Endothelial cell of umbilical vein (primary cell): Measurements from ENCODE around the gene FAM131C.

Experiments
- EZH2 ChIP-seq: IDR thresholded peaks from 2 replicates; pipeline ENCODE4 v1.6.1; 2012; ENCODE audit warnings: borderline replicate concordance, low read depth, mild to moderate bottlenecking, moderate library complexity, low read length, inconsistent platforms; ENCODE audit not compliant: severe bottlenecking
- GATA2 ChIP-seq: IDR thresholded peaks from 2 replicates; pipeline ENCODE4 v1.7.0; 2011; ENCODE audit warnings: low read depth, mild to moderate bottlenecking, moderate library complexity, mixed read lengths, low read length; ENCODE audit not compliant: insufficient read length, insufficient read depth
- JUN ChIP-seq: IDR thresholded peaks from 2 replicates; pipeline ENCODE4 v1.6.1; 2011; ENCODE audit warnings: borderline replicate concordance, low read depth; ENCODE audit not compliant: insufficient read length, insufficient read depth
- MYC ChIP-seq: IDR thresholded peaks from one replicate; pipeline ENCODE4 v1.6.1; 2011; ENCODE audit warnings: mild to moderate bottlenecking, low read depth, low read length
- POLR2A ChIP-seq: IDR thresholded peaks from 2 replicates; pipeline ENCODE4 v1.6.1; 2012; ENCODE audit warnings: low read depth, mild to moderate bottlenecking, control low read depth, low read length
- POLR2AphosphoS5 ChIP-seq: IDR thresholded peaks from 2 replicates; pipeline ENCODE4 v1.6.1; 2012; ENCODE audit warnings: low read depth, mild to moderate bottlenecking, control low read depth, low read length, moderate library complexity; ENCODE audit not compliant: insufficient read depth
- TF ChIP-seq, protein P1 (sequence below), 2 donors: IDR thresholded peaks; 1 replicate in 1 of 2; 2 replicates in 1 of 2; pipeline ENCODE4 v1.5.1; 2011; ENCODE audit warnings: low read length in 2 of 2, mild to moderate bottlenecking in 2 of 2, moderate library complexity in 2 of 2, control low read depth in 1 of 2, inconsistent platforms in 1 of 2, low read depth in 1 of 2; ENCODE audit not compliant: insufficient read depth in 1 of 2; ENCODE audit errors: extremely low read depth in 1 of 2
- TF ChIP-seq, protein P2 (sequence below): IDR thresholded peaks from 2 replicates; pipeline ENCODE4 v1.6.1; 2011; ENCODE audit not compliant: insufficient read depth, insufficient read length

DNA sequence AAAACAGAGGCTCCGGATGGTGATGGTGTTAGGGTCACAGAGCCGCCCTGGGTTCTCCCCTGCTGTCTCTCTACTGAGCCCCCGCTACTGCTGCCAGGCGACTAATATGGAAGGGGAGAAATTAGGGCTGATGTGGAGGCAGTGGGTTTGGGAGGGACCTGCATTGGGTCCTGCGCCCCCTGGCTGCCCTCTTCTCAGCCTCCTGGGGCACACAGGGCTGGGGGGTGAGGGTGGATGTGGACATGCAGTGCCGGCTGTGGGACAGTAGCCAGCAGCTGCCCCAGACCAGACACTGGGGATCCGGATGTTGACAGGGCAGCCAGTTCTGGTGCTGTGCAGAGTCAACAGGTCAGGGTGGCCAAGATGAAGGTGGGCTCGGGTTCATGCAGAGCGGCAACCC, 31.4 kb downstream of the FAM131C start:
- TF ChIP-seq POLR2A: no peak
- TF ChIP-seq, protein P1, sequence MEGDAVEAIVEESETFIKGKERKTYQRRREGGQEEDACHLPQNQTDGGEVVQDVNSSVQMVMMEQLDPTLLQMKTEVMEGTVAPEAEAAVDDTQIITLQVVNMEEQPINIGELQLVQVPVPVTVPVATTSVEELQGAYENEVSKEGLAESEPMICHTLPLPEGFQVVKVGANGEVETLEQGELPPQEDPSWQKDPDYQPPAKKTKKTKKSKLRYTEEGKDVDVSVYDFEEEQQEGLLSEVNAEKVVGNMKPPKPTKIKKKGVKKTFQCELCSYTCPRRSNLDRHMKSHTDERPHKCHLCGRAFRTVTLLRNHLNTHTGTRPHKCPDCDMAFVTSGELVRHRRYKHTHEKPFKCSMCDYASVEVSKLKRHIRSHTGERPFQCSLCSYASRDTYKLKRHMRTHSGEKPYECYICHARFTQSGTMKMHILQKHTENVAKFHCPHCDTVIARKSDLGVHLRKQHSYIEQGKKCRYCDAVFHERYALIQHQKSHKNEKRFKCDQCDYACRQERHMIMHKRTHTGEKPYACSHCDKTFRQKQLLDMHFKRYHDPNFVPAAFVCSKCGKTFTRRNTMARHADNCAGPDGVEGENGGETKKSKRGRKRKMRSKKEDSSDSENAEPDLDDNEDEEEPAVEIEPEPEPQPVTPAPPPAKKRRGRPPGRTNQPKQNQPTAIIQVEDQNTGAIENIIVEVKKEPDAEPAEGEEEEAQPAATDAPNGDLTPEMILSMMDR (IDR thresholded peaks at IDR 0.05; ENCODE audit: extremely low read depth in 1 of 2, insufficient read depth in 1 of 2, low read depth in 1 of 2, low read length in 2 of 2): no peak
- TF ChIP-seq POLR2AphosphoS5: no peak
- TF ChIP-seq EZH2: no peak
- TF ChIP-seq, protein P2, sequence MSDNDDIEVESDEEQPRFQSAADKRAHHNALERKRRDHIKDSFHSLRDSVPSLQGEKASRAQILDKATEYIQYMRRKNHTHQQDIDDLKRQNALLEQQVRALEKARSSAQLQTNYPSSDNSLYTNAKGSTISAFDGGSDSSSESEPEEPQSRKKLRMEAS: no peak
- TF ChIP-seq JUN: no peak
- TF ChIP-seq MYC: no peak
- TF ChIP-seq GATA2: no peak
